HG02763 (cell line): ENCODE measurements around the gene ARMH1.
A peak's percentile ranks its signal among the peaks of the same experiment; 100 is the strongest.
"Not testable (repeated sequence)": the region's sequence is repeated elsewhere in the genome, so short reads cannot be mapped to it uniquely, and the experiment has no call there.

Experiments used
- ATAC-seq: cut with Tn5 transposase; IDR thresholded peaks from one replicate; pipeline ENCODE4 v1.9.1; 2021; ENCODE audit warnings: mild to moderate bottlenecking, moderate library complexity; ENCODE audit not compliant: unreplicated experiment

Gene ARMH1

GRCh38 chr1:44693159-44693558, 18.6 kb downstream of the ARMH1 start:
- no peak for ATAC-seq

DNA sequence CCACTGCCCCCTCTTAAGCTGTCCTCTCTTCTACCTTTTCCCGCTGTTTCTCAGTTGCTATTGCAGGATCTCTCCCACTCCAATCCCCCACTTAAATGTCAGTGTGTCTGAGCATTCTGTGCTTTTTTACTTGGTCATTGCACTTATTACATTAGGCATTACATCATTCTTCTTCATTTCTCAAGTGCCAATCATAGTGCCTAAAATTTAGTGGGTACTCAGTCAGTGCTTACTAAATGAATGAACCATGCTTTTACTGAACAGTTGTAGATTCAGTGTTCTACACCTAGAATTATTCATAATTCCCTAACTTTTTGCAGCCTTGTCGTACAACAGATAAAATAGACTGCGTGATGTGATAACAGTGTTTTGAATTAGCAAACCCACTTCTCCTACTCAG, 19.4 kb downstream of the ARMH1 start:
- no peak for ATAC-seq

- peak; percentile 68 for ATAC-seq
Measured at GRCh38 chr1:44694863-44695478, 20.5 kb downstream of the ARMH1 start.

DNA sequence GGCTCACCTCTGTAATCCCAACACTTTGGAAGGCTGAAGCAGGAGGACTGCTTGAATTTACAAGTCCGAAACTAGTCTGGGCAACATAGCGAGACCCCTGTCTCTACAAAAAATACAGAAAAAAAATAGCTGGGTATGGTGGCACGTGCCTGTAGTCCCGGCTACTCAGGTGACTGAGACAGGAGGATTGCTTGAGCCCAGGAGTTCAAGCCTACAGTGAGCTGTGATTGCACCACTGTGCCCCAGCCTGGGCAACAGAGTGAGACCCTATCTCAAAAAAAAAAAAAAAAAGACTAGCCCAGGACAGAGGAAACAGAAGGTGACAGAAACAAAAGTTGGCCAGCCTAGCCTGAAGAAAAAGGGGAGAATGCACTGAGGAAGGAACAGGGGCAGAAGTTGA, 21.2 kb downstream of the ARMH1 start:
- ATAC-seq: no peak

- ATAC-seq: no peak
Measured at GRCh38 chr1:44696101-44696500, 21.6 kb downstream of the ARMH1 start.

DNA sequence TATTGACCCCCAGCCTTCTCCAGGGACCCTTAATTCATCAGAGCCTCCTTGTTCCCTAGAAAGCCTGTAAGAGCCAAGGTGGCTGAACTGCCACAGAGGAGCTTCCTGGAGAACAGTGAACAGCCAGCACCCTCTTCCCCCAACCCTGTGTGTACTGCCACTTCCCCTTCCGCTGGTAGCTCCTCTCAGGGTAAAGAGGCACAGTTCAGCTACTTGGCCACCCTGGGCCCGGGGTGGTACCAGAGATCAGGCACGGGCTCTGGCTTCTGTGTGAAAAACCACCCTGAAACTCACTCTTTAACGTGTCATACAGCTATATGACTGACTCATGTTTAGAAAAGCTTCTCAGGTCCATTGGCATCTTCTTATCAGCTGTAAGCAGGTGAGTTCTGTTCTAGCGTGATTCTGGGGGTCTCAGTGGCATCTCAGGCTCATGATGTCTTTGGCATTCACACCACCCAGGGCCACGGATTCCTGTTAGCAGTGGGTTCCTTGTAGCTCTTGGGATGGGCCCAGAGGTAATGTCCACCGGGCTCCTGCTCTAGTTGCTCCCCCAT, 22.4 kb downstream of the ARMH1 start:
- ATAC-seq: no peak

DNA sequence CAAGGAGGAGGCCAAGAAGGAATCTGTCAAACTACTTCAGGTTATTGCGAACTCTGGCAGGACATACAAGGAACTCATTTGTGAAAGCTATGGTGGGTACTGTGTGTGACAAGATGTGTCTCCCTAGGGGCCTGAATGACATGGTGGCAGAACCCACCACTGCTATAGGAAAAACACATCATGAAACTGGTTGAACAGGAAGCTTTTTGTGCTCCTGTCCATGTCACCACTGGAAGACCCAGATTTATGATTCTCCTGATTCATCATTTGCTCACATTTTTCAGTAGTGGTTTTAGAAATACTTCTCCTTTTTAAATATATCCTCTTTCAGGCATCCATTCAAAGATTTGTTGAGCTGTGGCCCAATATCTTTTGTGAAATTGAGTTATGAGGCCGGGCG, 23.6 kb downstream of the ARMH1 start:
- no peak for ATAC-seq

GRCh38 chr1:44699375-44699774, 24.9 kb downstream of the ARMH1 start:
- ATAC-seq: not testable (repeated sequence)

- ATAC-seq: no peak
Measured at GRCh38 chr1:44700573-44700972, 26.1 kb downstream of the ARMH1 start.

DNA sequence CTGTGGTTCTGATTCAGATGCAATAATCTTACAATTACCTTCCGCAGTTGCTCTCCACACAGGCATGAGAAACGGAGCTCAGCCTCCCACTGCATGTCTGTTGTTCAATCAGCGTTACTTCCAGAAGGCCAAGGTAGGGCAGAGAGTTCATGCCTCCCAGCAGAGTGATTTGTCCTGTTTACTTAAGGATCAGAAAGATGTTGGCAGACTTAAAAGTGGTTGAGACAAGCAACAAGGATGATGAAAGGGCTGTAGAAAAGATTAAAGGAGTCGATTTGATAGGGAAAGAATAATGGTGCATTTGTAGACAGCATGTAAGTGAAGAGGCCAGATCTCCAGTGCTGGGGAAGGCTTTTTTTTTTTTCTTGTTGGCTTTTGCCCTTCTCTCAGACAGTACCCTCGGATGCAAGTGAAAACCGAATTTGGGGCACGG, 26.6 kb downstream of the ARMH1 start:
- no peak for ATAC-seq

GRCh38 chr1:44705470-44705869, 31.0 kb downstream of the ARMH1 start:
- ATAC-seq: no peak

DNA sequence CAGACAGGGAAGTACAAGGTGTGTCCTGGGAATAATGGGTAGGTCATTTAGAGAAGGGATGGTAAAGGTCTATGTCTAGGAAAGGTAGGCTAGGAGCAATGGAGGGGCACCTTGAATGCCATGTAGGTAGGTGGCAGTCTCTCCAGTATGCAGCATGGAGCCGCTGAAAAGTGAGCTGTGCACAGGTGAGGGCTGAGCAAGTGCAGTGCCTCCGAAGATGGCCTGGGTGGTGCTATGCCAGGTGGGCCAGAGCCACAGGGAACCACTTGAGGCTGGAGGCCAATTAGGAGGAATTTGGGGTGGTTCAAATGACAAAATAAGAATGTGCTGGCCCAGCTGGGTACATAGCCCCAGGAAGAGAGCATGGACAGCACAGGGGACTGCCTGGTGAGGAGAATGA, 31.4 kb downstream of the ARMH1 start:
- no peak for ATAC-seq

DNA sequence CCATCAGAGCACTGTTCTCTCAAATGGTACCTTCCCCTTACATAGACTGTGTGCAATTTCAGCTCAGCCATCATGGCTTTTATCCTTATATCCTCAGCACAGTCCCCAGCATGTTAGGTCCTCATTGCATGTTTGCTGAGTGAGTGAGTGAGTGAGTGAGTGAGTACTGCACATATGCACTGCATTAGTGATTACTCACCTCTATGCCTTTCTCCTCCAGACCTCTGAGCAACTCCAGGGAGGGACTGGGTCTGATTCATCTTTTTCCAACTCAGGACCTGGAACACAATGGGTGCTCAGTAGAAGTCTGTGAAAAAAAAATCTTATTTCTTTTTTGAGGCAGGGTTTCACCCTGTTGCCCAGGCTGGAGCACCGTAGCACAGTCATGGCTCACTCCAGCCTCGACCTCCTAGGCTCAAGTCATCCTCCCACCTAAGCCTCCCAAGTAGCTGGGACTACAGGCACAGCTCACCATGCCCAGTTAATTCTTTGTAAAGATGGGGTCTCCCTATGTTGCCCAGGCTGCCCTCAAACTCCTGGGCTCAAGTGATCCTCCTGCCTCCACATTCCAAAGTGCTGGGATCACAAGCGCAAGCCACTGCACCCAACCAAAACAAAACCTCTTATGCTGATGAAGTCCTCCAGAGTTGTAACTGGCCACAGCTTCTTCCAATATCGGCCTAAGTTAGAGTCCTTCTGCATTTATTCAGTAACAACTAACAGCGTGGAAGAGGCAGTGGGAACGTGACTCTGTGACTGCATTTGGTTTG, 32.8 kb downstream of the ARMH1 start:
- ATAC-seq: no peak

- no peak for ATAC-seq
Measured at GRCh38 chr1:44707959-44708831, 33.7 kb downstream of the ARMH1 start.

GRCh38 chr1:44713321-44713781, 38.8 kb downstream of the ARMH1 start:
- ATAC-seq: peak; percentile 50

DNA sequence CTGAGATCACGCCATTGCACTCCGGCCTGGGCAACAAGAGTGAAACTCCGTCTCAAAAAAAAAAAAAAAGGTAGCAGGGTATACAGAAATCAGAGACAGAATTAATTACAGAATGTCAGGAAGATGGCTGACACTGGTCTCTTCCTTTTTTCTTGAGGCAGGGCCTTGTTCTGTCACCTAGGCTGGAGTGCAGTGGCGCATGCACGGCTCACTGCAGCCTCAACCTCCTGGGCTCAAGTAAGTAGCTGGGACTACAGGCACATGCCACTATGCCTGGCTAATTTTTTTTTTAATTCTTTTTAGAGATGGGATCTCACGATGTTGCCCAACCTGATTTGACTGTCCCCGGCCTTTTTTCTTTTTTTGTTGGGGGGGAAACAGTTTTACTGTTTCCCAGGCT, 40.0 kb downstream of the ARMH1 start:
- no peak for ATAC-seq

GRCh38 chr1:44714944-44715571, 40.5 kb downstream of the ARMH1 start:
- no peak for ATAC-seq

DNA sequence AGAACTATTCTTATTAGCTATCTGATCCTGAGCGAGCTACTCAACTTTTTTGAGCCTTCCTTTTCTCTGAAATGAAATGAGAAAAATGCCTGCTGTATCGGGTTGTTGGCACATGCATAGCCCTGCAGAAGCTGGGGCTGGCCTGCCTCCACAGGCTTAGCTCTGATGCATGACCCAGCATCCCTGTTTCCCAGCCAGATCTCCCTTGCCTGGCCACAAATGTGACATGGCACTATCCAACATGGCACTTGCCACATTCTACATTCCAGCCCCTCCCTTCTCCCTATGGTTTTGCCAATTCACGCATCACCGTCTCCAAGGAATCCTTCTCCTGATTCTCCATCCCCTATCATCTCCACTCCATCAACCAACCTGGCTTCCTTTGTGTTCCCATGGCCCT, 42.6 kb downstream of the ARMH1 start:
- no peak for ATAC-seq

- no peak for ATAC-seq
Measured at GRCh38 chr1:44717653-44718052, 43.1 kb downstream of the ARMH1 start.

DNA sequence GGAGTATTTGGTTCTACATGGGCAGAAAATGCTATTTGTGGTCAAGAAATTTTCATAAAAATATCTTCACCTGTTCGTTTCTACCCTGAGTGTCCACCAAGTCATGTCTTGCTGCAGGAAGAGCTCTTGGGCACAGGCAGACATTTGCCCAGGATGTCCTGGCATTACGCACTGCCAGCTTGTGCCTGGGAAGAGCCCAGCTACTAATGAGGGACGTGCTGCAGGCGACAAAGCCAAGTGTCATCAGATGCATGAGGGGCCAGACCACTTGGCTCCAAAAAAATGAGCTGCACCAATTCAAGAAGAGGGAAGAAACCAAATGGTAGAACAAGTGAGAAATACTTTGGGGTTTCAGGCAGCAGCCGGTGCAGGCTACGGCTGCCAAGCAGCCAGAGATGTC, 43.6 kb downstream of the ARMH1 start:
- ATAC-seq: no peak

DNA sequence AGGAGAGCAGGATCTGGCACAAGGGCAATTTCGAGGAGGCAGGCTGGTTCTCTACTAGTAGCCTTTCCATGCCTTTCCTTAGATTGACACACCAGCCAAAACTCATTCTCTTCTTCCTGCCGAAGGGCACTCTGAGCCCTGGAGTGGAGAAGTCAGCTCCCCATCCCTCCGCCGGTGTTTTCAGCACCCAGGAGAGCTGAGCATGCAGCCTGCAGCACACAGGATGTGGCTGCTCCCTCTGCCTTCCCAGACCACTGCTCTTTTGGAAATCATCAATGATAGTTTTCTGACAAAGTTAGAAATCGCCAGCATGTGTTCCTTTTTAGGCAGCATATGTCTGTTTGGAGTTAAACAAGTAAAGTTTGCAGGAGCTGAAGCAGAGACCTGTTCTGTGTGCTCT, 44.8 kb downstream of the ARMH1 start:
- ATAC-seq: no peak
